NCI-H187 treated with DMSO at 0.1 percent for 48 hours (cell line): Measurements from ENCODE around the gene CISH.
A peak's percentile ranks its signal among the peaks of the same experiment; 100 is the strongest.

Experiments
- DNase-seq: peaks from one replicate; lab custom pipeline; 2025; lab: John Stamatoyannopoulos, UW

CISH gene

GRCh38 chr3:50637011-50637410 lies 25.4 kb upstream of the CISH start:
- DNase-seq: no peak

GRCh38 chr3:50635066-50635465 lies 23.5 kb upstream of the CISH start:
- no peak for DNase-seq

GRCh38 chr3:50633230-50633790 lies 21.7 kb upstream of the CISH start:
- DNase-seq: no peak

GRCh38 chr3:50632450-50632849 lies 20.9 kb upstream of the CISH start:
- DNase-seq: no peak

- DNase-seq: no peak
These were observed 19.3 kb upstream of the CISH start for GRCh38 chr3:50630877-50631276.

GRCh38 chr3:50630394-50630793 lies 18.8 kb upstream of the CISH start:
- DNase-seq: no peak

GRCh38 chr3:50628601-50629000 lies 17.0 kb upstream of the CISH start:
- DNase-seq: no peak

- DNase-seq: no peak
These were observed 16.0 kb upstream of the CISH start for GRCh38 chr3:50627407-50628051.

GRCh38 chr3:50626401-50626800 lies 14.8 kb upstream of the CISH start:
- DNase-seq: no peak

GRCh38 chr3:50625231-50626182 lies 13.9 kb upstream of the CISH start:
- no peak for DNase-seq

GRCh38 chr3:50624634-50625033 lies 13.1 kb upstream of the CISH start:
- no peak for DNase-seq

- no peak for DNase-seq
These were observed 12.4 kb upstream of the CISH start for GRCh38 chr3:50623840-50624474.

- DNase-seq: no peak
These were observed 11.3 kb upstream of the CISH start for GRCh38 chr3:50622881-50623280.

GRCh38 chr3:50620820-50621219 lies 9.2 kb upstream of the CISH start:
- DNase-seq: no peak

GRCh38 chr3:50620420-50620819 lies 8.8 kb upstream of the CISH start:
- DNase-seq: no peak

GRCh38 chr3:50617911-50618481 lies 6.4 kb upstream of the CISH start:
- no peak for DNase-seq

- DNase-seq: no peak
These were observed 5.7 kb upstream of the CISH start, which contains the start of gene MAPKAPK3 for GRCh38 chr3:50617096-50617791. TSS of gene MAPKAPK3 (plus strand) at chr3:50617151. CDS start at chr3:50617566, 415 bp downstream.

GRCh38 chr3:50616770-50617095 lies 5.2 kb upstream of the CISH start:
- DNase-seq: no peak

- DNase-seq: peak; percentile 53
These were observed 4.6 kb upstream of the CISH start for GRCh38 chr3:50616003-50616769.

GRCh38 chr3:50615190-50615589 lies 3.6 kb upstream of the CISH start:
- no peak for DNase-seq
